ENCODE measurements around the gene EXOSC7. TPM values are rescaled to one million over a fixed set of nuclear protein-coding genes. Genes with fewer than 3 reads are reported as not detected.

Gene EXOSC7
- total RNA-seq, 1 donor from 2014 or later: 40.7 TPM

- no peak for DNase-seq
Measured at GRCh38 chr3:45055411-45056143, 79.5 kb downstream of the EXOSC7 start.

GRCh38 chr3:45056608-45057301, 80.7 kb downstream of the EXOSC7 start:
- no peak for DNase-seq

GRCh38 chr3:45057557-45057956, 81.5 kb downstream of the EXOSC7 start:
- no peak for DNase-seq

- DNase-seq: no peak
Measured at GRCh38 chr3:45059132-45059531, 83.1 kb downstream of the EXOSC7 start.

- no peak for DNase-seq
Measured at GRCh38 chr3:45060165-45060892, 84.3 kb downstream of the EXOSC7 start.

Small RNA genes within 50 kb of the gene (small RNA-seq; reads per million reads assigned to genes)
- gene RNU5B-3P (ENCODE audit: low replicate concordance): 0.09 reads per million

Other genes starting within 250 kb of the EXOSC7 start
- 5.1 TPM for gene ZNF501, start 246.6 kb upstream of the EXOSC7 start, total RNA-seq
- gene KIAA1143, start 214.6 kb upstream of the EXOSC7 start, total RNA-seq: 18.3 TPM
- 9.5 TPM for gene KIF15, start 214.4 kb upstream of the EXOSC7 start, total RNA-seq
- 7.0 TPM for gene TMEM42, start 114.3 kb upstream of the EXOSC7 start, total RNA-seq
- not detected for gene TGM4, start 101.6 kb upstream of the EXOSC7 start, total RNA-seq
- 44.7 TPM for gene ZDHHC3, start 70 bp upstream of the EXOSC7 start, total RNA-seq
- 54.6 TPM for gene CLEC3B, start 50.1 kb downstream of the EXOSC7 start, total RNA-seq
- gene CDCP1, start 170.1 kb downstream of the EXOSC7 start, total RNA-seq: 8.5 TPM

All from skin of body (tissue), 3 donors.